HG03354 (cell line): ENCODE measurements around the gene PRUNE2.
A peak's percentile ranks its signal among the peaks of the same experiment; 100 is the strongest.
"Not testable (repeated sequence)": the region's sequence is repeated elsewhere in the genome, so short reads cannot be mapped to it uniquely, and the experiment has no call there.

ENCODE experiments used
- ATAC-seq: cut with Tn5 transposase; IDR thresholded peaks from one replicate; pipeline ENCODE4 v1.9.1; 2021; ENCODE audit warnings: mild to moderate bottlenecking; ENCODE audit not compliant: unreplicated experiment, poor library complexity, severe bottlenecking

Gene PRUNE2

DNA sequence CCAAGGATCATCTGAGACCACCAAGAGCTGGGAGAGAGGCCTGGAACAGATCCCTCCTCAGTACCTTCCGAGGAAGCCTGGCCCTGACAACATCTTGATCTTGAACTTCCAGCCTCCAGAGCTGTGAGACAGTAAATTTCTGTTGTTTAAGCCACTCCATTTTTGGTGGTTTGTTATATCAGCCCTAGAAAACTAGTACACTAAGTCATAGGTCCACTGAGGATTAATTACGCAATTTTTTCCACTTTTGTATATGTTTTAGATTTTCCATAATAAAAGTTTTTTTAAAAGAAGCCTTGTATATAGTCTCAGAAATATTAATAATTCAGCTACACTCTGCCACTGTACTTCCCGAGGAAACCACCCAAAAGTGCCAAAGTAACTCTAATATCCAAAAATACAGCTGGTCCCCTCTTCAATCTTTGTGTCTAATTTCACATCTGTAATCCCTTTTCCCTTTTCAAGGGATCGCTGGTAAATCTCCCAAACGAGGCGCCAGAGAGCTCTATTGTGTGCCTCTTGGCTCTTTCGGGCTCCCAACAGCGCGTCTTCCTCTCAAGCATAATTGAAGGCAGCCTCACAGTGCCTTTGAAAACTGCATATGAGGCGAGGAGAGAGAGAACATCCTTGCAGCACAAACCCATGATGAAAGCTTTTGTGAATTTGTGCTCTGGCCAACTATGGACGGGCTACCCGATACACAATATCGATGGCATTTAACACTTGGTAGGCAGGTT is 32.7 kb downstream of the PRUNE2 start:
- ATAC-seq: no peak

DNA sequence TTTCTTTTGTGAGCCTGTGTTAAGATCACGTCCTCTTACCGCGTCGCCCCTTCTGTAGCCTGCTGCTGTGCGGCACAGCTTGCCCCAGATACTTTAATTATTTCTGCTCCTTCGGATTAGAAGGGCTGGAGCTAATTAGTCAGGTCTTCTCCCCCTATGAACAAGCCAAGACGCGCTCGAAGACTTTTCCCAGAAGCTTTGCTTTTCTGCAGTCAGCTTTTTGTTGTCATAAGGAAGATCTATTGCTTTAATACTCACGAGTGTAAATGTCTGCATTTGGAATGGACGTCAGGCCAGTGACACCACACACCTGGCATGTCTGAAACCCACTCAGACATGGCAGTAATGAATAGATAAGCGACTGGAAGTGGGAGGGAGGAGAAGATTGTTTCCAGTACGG is 37.0 kb downstream of the PRUNE2 start:
- no peak for ATAC-seq

DNA sequence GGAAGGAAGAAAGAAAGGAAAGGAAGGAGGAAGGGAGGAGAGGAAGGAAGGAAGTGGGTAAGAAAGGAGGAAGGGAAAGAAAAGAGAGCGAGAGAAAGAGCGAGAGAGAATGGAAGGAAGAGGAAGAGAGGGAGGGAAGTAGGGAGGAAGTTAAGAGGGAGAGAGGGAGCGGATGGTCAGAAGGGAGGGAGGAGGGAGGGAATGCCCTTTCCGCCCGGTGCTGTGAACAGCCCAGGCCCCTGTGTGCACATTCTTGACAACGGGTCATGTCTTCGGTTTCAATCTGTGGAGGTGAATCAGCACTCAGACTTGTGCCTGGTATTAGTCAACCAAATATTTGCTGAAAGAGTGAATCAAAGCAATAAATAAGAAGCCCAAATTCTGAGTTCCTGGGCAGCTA is 39.2 kb downstream of the PRUNE2 start:
- no peak for ATAC-seq

DNA sequence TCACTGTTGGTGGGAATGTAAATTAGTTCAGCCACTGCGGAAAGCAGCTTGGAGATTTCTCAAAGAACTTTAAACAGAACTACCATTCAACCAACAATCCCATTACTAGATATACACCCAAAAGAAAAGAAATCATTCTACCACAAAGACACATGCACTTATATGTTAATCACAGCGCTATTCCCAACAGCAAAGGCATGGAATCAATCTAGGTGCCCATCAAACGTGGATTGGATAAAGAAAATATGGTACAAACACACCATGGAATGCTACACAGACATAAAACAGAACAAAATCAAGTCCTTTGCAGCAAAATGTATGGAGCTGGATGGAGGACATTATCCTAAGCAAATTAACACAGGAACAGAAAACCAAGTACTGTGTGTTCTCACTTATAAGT is 42.1 kb downstream of the PRUNE2 start:
- no peak for ATAC-seq

DNA sequence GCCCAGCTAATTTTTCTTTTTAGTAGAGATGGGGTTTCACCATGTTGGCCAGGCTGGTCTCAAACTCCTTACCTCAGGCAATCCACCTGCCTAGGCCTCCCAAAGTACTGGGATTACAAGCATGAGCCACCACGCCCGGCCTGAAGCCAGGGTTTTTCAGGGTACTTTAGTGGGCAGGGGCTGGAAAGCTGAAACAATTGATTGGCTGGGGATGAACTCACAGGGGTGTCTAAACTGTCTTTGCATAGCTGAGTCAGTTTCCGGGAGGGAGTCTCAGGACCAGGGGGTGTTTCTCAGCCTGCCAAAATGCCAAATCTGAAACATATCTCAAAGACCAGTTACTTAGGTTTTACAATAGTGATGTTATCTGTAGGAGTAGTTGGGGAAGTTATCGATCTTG is 46.1 kb downstream of the PRUNE2 start:
- no peak for ATAC-seq

DNA sequence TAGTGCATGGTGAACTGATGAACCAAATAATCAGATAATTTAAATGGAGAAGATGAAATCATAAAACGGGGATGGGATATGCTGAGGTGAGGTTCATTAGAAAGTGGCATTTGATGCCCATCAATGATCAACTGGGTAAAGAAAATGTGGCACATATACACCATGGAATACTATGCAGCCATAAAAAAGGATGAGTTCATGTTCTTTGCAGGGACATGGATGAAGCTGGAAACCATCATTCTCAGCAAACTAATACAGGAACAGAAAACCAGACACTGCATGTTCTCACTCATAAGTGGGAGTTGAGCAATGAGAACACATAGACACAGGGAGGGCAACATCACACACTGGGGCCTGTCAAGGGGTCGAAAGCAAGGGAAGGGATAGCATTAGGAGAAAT is 47.7 kb downstream of the PRUNE2 start:
- ATAC-seq: not testable (repeated sequence)

DNA sequence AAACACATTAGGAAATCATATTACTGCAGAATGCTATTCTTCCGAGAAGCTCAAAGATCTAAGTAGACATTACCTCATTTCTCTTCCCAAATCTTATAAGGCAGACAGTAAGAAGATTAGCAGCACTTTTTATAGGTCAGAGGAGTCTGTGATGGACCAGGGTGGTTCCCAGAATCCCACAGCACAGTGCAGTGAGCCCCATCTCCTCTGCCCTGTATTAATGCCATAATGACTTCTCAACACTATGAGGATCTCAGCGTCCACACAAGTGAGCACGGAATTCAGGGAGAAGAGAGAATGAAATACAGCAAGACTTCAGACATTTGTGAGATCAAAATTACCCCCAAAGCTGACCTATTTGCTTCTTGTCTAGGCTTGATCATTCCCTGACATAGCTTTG is 49.9 kb downstream of the PRUNE2 start:
- no peak for ATAC-seq

DNA sequence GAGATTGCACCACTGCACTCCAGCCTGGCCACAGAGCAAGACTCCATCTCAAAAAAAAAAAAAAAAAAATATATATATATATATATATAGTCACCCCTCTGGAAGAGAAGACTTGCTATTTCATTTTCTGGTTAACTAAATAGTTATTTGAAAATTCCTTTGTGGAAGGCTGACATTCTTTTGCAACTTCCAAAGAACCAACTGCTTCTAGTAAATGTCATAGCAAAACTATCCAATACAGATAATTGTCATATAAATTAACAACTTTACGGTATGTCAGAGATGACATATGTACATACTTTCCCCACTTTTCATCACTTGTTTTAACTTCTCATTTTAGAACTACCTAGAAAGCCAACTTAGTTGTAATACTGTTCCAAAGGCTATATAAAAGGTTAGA is 50.9 kb downstream of the PRUNE2 start:
- ATAC-seq: no peak

DNA sequence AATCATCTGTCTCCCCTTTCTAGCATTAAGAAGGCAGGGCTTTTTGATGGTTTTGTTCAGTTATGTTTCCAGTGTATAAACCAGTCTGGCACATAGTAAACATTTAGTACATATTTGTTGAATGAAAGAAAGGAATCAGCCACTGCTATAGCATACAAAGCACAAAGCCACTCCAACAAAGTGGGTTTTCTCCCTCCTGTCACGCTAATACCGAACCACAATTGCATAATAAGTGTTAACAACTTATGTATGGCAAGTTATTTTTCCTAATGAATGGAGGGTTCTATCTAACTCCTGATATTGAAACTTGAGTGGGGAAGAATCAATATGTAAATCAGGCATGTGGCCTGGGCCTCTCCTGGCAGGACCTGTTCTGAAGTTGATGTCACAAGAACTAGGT is 53.9 kb downstream of the PRUNE2 start:
- no peak for ATAC-seq

DNA sequence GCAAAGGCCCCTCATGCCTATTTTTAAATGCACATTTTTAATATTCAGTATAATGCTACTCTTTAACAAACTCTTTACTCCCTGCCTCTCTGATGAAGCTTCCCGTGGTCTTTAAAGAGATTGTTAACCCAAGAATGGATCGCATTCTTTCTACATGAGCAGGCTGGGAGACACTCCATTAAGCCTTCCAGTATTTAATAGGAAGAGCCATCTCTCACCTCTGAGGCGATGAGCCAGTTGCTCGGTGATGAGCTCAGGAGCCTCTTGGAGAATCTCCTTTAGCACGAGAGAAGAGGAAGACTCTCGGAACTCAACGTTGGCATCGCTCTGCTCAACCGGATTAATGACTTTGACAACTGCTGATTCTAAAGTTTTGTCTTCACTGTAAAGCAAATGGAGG is 59.6 kb downstream of the PRUNE2 start:
- no peak for ATAC-seq

DNA sequence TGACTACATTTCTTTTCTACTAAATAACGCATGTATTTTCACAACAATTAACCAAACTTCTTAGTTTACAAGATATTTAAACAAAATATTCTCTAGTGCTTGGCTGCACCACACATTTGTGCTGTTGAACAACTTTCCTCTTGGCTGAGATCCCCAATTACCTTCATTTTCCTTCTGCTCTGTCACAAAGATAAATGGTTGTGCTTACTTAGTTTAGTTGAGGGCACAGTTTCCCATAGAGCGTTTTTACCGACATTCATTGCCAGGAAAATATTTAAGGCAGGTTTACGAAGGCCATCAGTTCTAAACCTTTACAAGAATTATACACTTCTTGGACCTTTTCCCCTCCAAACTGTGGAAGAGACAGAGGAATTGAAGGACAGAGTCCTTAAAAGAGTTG is 60.7 kb downstream of the PRUNE2 start:
- no peak for ATAC-seq

DNA sequence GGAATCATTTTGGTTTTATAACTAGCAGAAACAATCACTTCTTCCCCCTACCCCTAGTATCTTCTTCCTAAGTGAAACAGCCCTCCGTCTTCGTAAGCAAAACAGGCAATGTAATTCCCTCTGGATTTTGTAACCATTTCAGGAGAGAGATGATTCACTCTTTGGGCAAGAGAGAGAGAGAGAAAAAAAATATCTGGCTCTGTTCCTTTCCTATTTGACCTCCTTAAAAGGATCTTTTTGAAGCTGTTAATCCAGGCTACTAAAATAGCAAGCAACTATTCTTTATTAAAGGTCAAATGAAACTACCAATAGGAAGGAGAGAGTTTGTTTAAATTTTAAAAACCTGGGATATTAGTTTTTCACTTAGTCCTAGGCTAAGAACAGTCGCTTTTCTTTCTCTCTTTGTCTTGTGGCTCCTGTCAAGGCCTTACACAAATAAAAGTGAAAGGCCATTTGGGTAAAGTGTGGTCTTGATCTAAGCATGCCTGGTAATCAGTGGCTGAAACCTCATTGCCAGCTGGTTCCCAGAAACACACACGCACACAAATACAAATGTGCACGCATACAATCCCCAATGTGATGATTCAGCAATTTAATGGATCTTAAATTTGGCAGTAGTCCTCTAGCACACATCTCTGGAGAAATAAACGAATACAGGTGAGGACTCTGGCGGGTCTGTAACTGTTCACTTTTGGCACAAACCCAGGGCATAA is 70.2 kb downstream of the PRUNE2 start:
- ATAC-seq: no peak

DNA sequence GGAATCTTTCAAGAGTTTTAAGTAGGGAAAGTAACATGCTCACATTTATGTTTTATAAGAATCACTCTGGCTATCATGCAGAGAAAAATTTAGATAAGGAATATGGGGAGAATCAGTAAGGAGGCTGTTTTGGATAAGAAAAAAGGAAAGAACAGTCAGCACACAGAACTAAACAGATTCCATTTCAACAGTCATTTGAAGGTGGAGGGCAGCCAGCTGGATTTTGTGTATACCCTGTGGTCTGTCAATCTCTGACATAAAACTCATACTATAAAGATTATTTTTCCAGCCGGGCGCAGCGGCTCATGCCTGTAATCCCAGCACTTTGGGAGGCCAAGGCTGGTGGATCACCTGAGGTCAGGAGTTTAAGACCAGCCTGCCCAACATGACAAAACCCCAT is 77.5 kb downstream of the PRUNE2 start:
- ATAC-seq: no peak

DNA sequence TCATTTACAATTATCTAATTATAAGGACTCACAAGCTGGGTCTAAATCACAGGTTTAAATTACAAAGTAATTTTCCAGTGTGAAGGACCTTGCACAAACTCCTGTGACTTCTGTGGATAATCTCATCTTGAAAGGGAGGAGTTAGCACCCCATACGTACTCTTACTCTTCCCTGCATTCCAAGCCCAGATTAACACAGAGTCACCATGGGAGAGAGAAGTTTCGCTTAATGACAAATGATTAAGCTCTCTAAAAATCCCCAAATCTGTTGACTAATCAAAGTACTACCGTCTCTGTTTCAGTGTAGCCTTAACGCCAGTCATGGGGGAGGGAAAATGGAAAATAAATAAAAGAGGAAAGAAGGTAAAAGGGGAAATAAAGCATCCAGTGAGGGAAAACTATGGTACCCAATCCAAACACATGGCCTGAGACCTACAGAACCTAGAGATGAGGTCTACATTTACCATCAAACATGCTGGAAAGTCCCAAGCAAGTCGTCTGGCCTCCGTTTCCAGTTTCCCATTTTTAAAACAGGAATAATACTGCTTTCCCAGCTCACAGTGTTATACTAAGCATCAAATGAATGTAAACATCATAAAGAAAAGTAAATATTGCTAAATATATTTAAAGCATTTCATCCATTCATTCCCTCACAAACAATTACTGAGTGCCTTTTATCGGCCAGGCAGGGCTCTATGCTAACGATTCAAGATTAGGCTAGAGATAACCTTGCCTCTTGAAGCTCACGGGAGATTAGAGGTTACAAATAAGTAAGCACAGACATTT is 78.4 kb downstream of the PRUNE2 start:
- no peak for ATAC-seq

DNA sequence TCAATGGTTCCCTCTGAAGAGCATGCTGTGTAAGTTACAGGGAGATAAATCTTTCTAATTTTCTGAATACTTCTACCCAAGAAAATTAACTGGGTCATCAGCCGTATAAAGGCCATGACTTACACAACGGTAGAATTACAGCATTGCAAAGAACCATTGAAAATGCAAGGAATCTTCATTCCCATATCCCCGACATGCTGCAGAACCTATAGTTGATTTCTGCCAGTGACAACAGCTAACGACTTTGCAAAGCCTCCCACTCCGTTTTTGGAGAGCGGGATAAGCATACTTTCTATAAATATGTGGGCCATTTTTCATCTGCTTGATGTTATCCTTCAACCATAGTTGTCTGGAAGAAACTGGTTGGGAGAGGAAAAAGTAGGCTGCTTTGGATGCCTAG is 85.5 kb downstream of the PRUNE2 start:
- ATAC-seq: no peak

DNA sequence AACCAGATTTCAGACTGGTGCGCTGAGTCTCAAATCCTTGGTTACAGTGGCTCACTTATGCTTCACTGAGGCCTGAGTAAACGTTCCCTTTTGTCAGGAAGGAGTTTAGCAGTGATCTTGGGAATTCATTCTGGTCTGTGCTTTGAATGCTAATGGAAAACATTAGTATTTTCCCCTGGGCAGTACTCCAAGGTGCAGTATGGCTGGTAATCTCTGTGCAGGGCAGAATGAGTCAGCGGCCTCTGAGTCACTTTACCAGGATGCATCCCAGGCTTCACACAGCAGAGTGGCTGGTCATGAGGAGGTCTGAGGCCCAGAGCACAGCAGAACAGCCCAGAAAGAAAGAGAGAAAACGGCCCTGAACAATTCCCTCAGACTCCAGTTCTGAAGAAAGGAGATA is 87.6 kb downstream of the PRUNE2 start:
- no peak for ATAC-seq

DNA sequence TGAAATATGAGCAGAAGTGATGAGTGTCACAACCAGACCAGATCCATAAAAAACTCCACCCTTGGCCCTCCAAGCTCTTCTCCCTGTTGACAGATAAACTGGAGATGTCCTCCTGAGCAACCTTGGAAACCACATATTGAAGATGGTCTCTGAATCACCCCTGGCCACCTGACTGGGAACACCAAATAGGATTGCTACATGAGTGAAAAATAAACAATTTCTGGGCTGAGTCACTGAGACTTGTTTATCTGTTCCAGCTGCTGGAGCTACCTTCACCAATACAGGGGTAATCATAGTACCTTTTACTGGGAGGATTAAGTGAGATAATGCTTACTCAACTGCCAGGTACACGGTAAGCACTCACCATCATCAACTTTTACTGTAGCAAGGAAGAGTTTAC is 88.4 kb downstream of the PRUNE2 start:
- ATAC-seq: no peak

DNA sequence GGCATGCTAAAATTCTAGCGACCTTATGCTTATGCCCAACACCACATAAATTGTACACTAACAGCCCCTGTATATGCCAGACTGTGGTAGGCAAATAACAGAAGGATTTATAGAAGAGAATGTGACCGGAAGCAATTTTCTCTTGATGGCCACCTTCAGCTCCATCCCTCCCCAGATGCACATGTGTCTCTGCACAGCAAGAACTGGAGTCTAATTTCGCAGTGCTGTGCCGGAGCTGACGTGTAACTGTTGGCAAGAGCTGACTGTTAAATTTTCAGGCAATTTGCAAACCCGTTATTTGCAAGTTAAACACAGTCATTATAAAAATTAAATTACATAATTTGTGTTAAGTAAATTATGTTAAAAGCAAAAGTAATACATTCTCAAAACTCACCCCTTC is 93.3 kb downstream of the PRUNE2 start:
- no peak for ATAC-seq

DNA sequence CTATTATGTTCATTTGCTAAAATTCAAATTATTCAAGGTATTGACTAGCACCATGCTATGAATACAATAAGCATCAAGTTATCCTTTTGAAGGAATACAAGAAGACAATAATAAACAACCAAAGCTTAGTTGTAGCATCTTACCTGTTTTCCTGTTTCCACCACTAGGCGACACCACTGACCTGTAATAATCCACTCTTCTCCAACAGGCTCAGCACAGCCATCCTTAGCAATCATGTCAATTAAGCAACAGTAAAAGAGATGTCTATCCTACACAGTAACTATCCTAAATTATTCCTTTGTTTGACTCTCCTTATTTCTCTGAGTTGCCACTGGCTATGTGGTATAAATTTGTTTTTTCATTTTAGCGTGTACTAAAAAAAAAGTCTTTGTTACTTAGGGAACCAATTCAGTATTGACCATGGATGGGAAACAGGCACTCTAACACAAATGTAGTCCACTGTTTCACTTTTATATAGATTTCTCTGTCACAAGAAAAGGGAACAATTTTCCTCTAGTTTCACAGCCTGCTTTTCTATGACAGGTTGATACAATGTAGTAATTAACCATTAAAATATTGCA is 95.4 kb downstream of the PRUNE2 start:
- ATAC-seq: peak; percentile 82

DNA sequence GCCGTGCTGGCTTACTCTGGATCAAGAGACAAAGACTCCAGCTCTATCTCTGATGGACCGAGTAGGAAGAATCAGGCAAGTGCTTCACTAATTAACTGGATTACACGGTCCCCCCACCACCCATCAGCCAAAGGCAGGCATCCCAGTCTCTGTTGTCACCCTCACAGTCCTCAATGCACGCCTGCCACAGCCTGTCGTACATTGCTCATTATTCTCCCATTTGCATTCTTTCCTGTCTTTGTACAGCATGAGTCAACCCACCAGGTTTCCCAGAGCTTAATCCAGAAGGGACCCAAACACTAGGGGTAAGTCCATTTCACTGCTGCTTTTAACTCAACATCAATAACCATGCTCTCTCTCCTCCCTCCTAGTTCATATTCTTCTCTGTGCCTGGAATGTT is 97.3 kb downstream of the PRUNE2 start:
- no peak for ATAC-seq

DNA sequence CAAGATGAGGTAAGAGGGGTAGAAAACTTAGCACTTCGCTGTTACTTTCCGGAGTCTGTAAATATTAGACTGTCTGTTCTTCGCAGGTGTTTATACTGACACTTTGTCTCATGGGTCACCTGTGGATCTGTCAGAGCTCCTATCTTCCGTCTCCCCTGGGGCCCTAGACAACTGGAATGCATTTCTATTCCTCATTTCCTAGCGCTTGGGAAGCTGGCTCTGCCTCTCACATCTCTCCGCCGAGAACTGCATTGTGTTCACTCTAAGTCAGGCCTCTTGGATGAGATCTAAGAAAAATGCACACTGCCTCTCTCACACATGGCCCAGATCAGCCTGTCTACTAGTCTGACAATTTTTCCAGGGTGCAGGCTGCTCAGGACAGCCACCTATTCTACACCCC is 102.2 kb downstream of the PRUNE2 start:
- no peak for ATAC-seq
